NB4 (cell line): ENCODE results near the gene KIF5C.
A peak's percentile ranks its signal among the peaks of the same experiment; 100 is the strongest.

Experiments used
- DNase-seq: peaks from one replicate; pipeline ENCODE4 v3.0.0; 2010; ENCODE audit warnings: low read depth
- H3K4me3 ChIP-seq: one replicate; pipeline ENCODE4 v1.5.1; 2011; ENCODE audit warnings: mild to moderate bottlenecking, low read depth, low read length, moderate library complexity
- MAX ChIP-seq: IDR thresholded peaks from 2 replicates; pipeline ENCODE4 v1.6.1; 2011; ENCODE audit warnings: low read depth, low read length
- MYC ChIP-seq: IDR thresholded peaks from 2 replicates; pipeline ENCODE4 v1.6.1; 2011; ENCODE audit warnings: low read depth, low read length
- POLR2A ChIP-seq: IDR thresholded peaks from 2 replicates; pipeline ENCODE4 v1.6.1; 2011; ENCODE audit warnings: mild to moderate bottlenecking; ENCODE audit not compliant: insufficient read length; ENCODE audit errors: extremely low read depth
- TF ChIP-seq, protein P1 (sequence below): IDR thresholded peaks from one replicate; pipeline ENCODE4 v1.5.1; 2012; ENCODE audit warnings: low read depth, low read length

Gene KIF5C

DNA sequence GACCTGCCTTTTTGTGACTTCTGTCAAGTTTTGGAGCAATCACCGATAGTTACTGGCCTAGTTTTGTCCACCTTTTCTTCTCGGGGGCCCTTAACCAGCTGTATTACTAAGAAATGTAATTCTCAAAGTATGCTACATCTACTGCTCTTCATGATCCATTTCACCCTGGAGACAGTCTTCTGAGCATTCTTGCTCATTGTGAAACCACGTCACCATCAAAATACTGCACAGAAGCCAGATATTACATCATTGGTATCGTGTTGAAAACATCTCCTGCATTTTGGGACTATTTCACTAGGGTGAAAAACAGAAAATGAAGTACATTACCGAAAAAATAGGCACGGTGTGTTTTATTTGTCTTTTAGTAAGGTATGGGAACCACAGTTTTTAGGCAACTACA lies 175.2 kb downstream of the KIF5C start:
- no peak overlapping the region for H3K4me3 ChIP-seq
- peak; percentile 50 for DNase-seq
- TF ChIP-seq MYC (no peak), POLR2A (no peak), MAX (no peak)
- TF ChIP-seq, protein P1, sequence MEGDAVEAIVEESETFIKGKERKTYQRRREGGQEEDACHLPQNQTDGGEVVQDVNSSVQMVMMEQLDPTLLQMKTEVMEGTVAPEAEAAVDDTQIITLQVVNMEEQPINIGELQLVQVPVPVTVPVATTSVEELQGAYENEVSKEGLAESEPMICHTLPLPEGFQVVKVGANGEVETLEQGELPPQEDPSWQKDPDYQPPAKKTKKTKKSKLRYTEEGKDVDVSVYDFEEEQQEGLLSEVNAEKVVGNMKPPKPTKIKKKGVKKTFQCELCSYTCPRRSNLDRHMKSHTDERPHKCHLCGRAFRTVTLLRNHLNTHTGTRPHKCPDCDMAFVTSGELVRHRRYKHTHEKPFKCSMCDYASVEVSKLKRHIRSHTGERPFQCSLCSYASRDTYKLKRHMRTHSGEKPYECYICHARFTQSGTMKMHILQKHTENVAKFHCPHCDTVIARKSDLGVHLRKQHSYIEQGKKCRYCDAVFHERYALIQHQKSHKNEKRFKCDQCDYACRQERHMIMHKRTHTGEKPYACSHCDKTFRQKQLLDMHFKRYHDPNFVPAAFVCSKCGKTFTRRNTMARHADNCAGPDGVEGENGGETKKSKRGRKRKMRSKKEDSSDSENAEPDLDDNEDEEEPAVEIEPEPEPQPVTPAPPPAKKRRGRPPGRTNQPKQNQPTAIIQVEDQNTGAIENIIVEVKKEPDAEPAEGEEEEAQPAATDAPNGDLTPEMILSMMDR, result no peak

DNA sequence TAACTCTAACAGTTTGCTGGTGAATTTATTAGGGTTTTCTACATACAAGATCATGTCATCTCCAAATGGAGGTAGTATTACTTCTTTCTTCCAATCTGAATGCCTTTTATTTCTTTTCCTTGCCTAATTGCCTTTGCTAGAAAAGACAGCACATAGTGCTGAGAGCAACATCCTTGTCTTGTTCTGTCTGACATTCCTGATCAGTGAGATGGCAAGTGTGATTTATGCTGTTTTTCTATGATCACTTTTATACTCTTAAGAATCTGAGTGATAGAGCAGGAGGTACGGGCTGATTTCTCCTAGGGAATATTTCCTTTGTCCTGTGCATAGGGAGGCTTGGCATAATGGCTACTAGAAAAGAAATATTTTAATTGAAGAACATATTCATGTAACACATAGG lies 180.7 kb downstream of the KIF5C start:
- no peak overlapping the region for H3K4me3 ChIP-seq
- DNase-seq, result no peak
- TF ChIP-seq, protein P1, result no peak
- TF ChIP-seq POLR2A (no peak), MAX (no peak), MYC (no peak)

GRCh38 chr2:149056541-149057255 lies 181.7 kb downstream of the KIF5C start:
- no peak for DNase-seq
- H3K4me3 ChIP-seq, result no peak overlapping the region
- no peak for TF ChIP-seq POLR2A
- TF ChIP-seq MAX, result no peak
- TF ChIP-seq, protein P1, result no peak
- TF ChIP-seq MYC, result no peak

DNA sequence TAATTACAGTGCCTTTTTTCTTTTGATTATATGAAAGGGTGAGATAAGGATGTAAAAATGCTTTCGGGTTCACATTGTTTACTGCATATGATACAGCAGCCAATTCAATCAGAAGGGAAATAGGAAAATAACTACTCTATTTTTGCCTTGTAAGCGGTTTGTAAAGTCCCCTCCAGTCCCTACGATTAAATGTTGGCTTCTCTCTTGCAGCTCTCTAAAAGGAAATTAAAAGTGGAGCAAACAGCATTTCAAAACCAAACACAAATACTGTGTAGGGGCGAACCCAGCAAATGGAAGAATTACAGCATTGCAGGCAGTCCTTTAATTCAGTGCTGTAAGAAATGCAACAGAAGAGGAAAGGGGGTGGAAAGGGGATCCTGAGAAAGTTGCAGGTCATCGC lies 182.4 kb downstream of the KIF5C start:
- TF ChIP-seq POLR2A, result no peak
- no peak for TF ChIP-seq MYC
- no peak for TF ChIP-seq MAX
- TF ChIP-seq, protein P1, result no peak
- H3K4me3 ChIP-seq, result no peak overlapping the region
- DNase-seq, result no peak

- no peak overlapping the region for H3K4me3 ChIP-seq
- TF ChIP-seq MAX (no peak), MYC (no peak), POLR2A (no peak)
- TF ChIP-seq, protein P1, result no peak
- DNase-seq, result no peak
Measured at GRCh38 chr2:149058936-149059335, 183.9 kb downstream of the KIF5C start.
